Astrocyte (in vitro differentiated cells and primary cell): ENCODE data around the gene SAMD14. TPM values are rescaled to one million over a fixed set of nuclear protein-coding genes. Genes with fewer than 3 reads are reported as not detected.

ENCODE experiments used
- DNase-seq: peaks from one replicate; pipeline ENCODE4 v3.0.0-alpha.2; 2010; ENCODE audit warnings: low read depth
- FAIRE-seq: peaks from 2 replicates; lab custom pipeline; 2011; peaks lifted over from hg19 to GRCh38; lab: Jason Lieb, UNC
- H2AFZ ChIP-seq: 2 replicates; pipeline ENCODE4 v1.6.0; 2012; ENCODE audit warnings: low read depth, low read length, inconsistent platforms
- H3K27ac ChIP-seq: 2 replicates; pipeline ENCODE4 v1.5.1; 2011; ENCODE audit warnings: low read depth, low read length, inconsistent platforms
- H3K27me3 ChIP-seq: 2 replicates; pipeline ENCODE4 v1.6.0; 2011; ENCODE audit warnings: low read length, inconsistent platforms; ENCODE audit not compliant: insufficient read depth
- H3K36me3 ChIP-seq: 2 replicates; pipeline ENCODE4 v1.5.1; 2011; ENCODE audit warnings: low read length, inconsistent platforms; ENCODE audit not compliant: insufficient read depth
- H3K4me1 ChIP-seq: 2 replicates; pipeline ENCODE4 v1.5.1; 2011; ENCODE audit warnings: low read length, inconsistent platforms; ENCODE audit not compliant: insufficient read depth
- H3K4me2 ChIP-seq: 2 replicates; pipeline ENCODE4 v1.6.0; 2012; ENCODE audit warnings: low read length, inconsistent platforms
- H3K4me3 ChIP-seq: 2 replicates; pipeline ENCODE4 v1.5.1; 2011; ENCODE audit warnings: low read depth, mild to moderate bottlenecking, low read length, inconsistent platforms; ENCODE audit not compliant: insufficient read depth
- H3K79me2 ChIP-seq: 2 replicates; pipeline ENCODE4 v1.6.0; 2012; ENCODE audit warnings: mild to moderate bottlenecking, low read length, inconsistent platforms; ENCODE audit not compliant: insufficient read depth
- H3K9ac ChIP-seq: 2 replicates; pipeline ENCODE4 v1.6.0; 2012; ENCODE audit warnings: mild to moderate bottlenecking, low read length, inconsistent platforms
- H3K9me3 ChIP-seq: 2 replicates; pipeline ENCODE4 v1.5.1; 2012; ENCODE audit warnings: low read depth, mild to moderate bottlenecking, low read length, inconsistent platforms; ENCODE audit not compliant: insufficient read depth
- H4K20me1 ChIP-seq: 2 replicates; pipeline ENCODE4 v1.6.0; 2012; ENCODE audit warnings: low read length, inconsistent platforms; ENCODE audit not compliant: insufficient read depth
- H3K27ac Mint-ChIP-seq: one replicate; pipeline ENCODE4 v1.8.0; 2021; ENCODE audit warnings: mild to moderate bottlenecking, mixed read lengths; ENCODE audit not compliant: unreplicated experiment
- H3K27me3 Mint-ChIP-seq: one replicate; pipeline ENCODE4 v1.8.0; 2021; ENCODE audit warnings: low read depth, mixed read lengths; ENCODE audit not compliant: unreplicated experiment
- H3K36me3 Mint-ChIP-seq: one replicate; pipeline ENCODE4 v1.8.0; 2021; ENCODE audit warnings: low read depth, mixed read lengths; ENCODE audit not compliant: unreplicated experiment
- H3K4me1 Mint-ChIP-seq: one replicate; pipeline ENCODE4 v1.8.0; 2021; ENCODE audit warnings: low read depth, mixed read lengths; ENCODE audit not compliant: unreplicated experiment
- H3K4me3 Mint-ChIP-seq: one replicate; pipeline ENCODE4 v1.8.0; 2021; ENCODE audit warnings: mild to moderate bottlenecking, moderate library complexity, mixed read lengths; ENCODE audit not compliant: unreplicated experiment
- H3K9me3 Mint-ChIP-seq: one replicate; pipeline ENCODE4 v1.8.0; 2021; ENCODE audit warnings: mild to moderate bottlenecking, mixed read lengths; ENCODE audit not compliant: unreplicated experiment
- CTCF ChIP-seq: IDR thresholded peaks from 2 replicates; pipeline ENCODE4 v1.5.1; 2011; ENCODE audit warnings: low read depth, mild to moderate bottlenecking, inconsistent platforms, low read length, moderate library complexity; ENCODE audit not compliant: insufficient read depth
- EZH2 ChIP-seq: IDR thresholded peaks from 2 replicates; pipeline ENCODE4 v1.6.1; 2012; ENCODE audit warnings: mild to moderate bottlenecking, low read length, inconsistent platforms; ENCODE audit not compliant: insufficient read depth
- total RNA-seq: library from RNA; stranded (reverse); gene quantifications from 2 replicates; pipeline ENCODE4 v1.2.1, GENCODE V29; 2021

Gene SAMD14
- total RNA-seq, 1 donor from 2014 or later = 10.8 TPM

DNA sequence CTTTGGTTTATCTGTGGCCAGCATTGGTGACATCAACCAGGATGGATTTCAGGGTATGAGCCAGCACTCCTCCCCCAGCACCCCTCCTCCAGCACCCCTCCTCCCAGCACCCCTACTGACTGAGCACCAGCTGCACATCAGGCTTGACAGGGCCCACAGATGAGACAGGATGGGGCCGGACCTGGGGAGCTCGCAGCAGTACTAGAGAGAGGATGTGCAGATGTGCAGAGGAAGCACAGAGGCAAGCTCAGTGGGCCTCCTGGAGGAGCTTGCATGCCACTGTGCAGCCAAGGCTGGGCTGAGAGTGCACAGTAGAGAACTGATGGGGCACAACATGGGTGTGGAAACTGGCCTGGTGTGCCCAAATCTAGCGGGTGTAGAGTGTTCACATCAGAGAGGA lies 57.8 kb downstream of the SAMD14 start:
- peaks cover 29% of the 10 kb centered on the region for H3K36me3 Mint-ChIP-seq
- peaks cover 63% of the 10 kb centered on the region for H3K36me3 ChIP-seq
- H3K4me3 ChIP-seq = no peak overlapping the region
- peaks cover 67% of the 10 kb centered on the region for H4K20me1 ChIP-seq
- H3K27ac Mint-ChIP-seq = no peak overlapping the region
- DNase-seq (no peak), FAIRE-seq (no peak)
- peaks cover under 1% of the 10 kb centered on the region for H3K4me1 ChIP-seq
- no peaks in the 10 kb centered on the region for H3K9me3 ChIP-seq
- no peak overlapping the region for H3K27ac ChIP-seq
- no peak overlapping the region for H2AFZ ChIP-seq
- no peak overlapping the region for H3K9ac ChIP-seq
- no peak overlapping the region for H3K4me3 Mint-ChIP-seq
- H3K9me3 Mint-ChIP-seq = peaks cover 2% of the 10 kb centered on the region
- no peak for TF ChIP-seq CTCF
- no peak for TF ChIP-seq EZH2
- H3K4me1 Mint-ChIP-seq = peaks cover 12% of the 10 kb centered on the region
- no peaks in the 10 kb centered on the region for H3K27me3 Mint-ChIP-seq
- peaks cover 75% of the 10 kb centered on the region for H3K79me2 ChIP-seq
- no peaks in the 10 kb centered on the region for H3K27me3 ChIP-seq
- no peak overlapping the region for H3K4me2 ChIP-seq

- peaks cover 65% of the 10 kb centered on the region for H4K20me1 ChIP-seq
- H3K27ac ChIP-seq = no peak overlapping the region
- no peak for DNase-seq
- H3K79me2 ChIP-seq = peaks cover 80% of the 10 kb centered on the region
- Mint-ChIP-seq H3K4me1 (peaks cover 17% of the 10 kb centered on the region), H3K4me3 (no peak overlapping the region), H3K9me3 (peaks cover 2% of the 10 kb centered on the region), H3K27ac (no peak overlapping the region), H3K36me3 (peaks cover 29% of the 10 kb centered on the region), H3K27me3 (no peaks in the 10 kb centered on the region)
- peaks cover 64% of the 10 kb centered on the region for H3K36me3 ChIP-seq
- H3K4me3 ChIP-seq = no peak overlapping the region
- H3K4me2 ChIP-seq = no peak overlapping the region
- H3K4me1 ChIP-seq = peaks cover 5% of the 10 kb centered on the region
- TF ChIP-seq CTCF (no peak), EZH2 (no peak)
- no peak overlapping the region for H2AFZ ChIP-seq
- no peak for FAIRE-seq
- H3K27me3 ChIP-seq = no peaks in the 10 kb centered on the region
- no peaks in the 10 kb centered on the region for H3K9me3 ChIP-seq
- no peak overlapping the region for H3K9ac ChIP-seq
Measured at GRCh38 chr17:50071692-50072091, 58.3 kb downstream of the SAMD14 start.

- Histone ChIP-seq H3K27me3 (no peaks in the 10 kb centered on the region), H3K4me2 (no peak overlapping the region), H3K9me3 (no peaks in the 10 kb centered on the region), H2AFZ (no peak overlapping the region), H3K79me2 (peaks cover 86% of the 10 kb centered on the region), H3K27ac (no peak overlapping the region), H3K4me3 (no peak overlapping the region), H3K9ac (no peak overlapping the region), H3K36me3 (peaks cover 64% of the 10 kb centered on the region), H4K20me1 (peaks cover 61% of the 10 kb centered on the region), H3K4me1 (peaks cover 11% of the 10 kb centered on the region)
- H3K9me3 Mint-ChIP-seq = peaks cover 2% of the 10 kb centered on the region
- no peaks in the 10 kb centered on the region for H3K27me3 Mint-ChIP-seq
- peaks cover 31% of the 10 kb centered on the region for H3K36me3 Mint-ChIP-seq
- no peak for DNase-seq
- no peak overlapping the region for H3K27ac Mint-ChIP-seq
- H3K4me3 Mint-ChIP-seq = no peak overlapping the region
- FAIRE-seq = no peak
- peaks cover 20% of the 10 kb centered on the region for H3K4me1 Mint-ChIP-seq
- TF ChIP-seq CTCF (no peak), EZH2 (no peak)
Measured at GRCh38 chr17:50070908-50071680, 58.9 kb downstream of the SAMD14 start.
